ENCODE measurements around the gene RAP1GAP2.

RAP1GAP2 gene

GRCh38 chr17:2786176-2786881 lies 9.9 kb upstream of the RAP1GAP2 start:
- DNase-seq (ENCODE audit: low spot score): peak; percentile 71

GRCh38 chr17:2789700-2790099 lies 6.5 kb upstream of the RAP1GAP2 start:
- DNase-seq (ENCODE audit: low spot score): no peak

- DNase-seq (ENCODE audit: low spot score): no peak
Observed at GRCh38 chr17:2792366-2793169, 3.7 kb upstream of the RAP1GAP2 start.

GRCh38 chr17:2794111-2794803 lies 2.0 kb upstream of the RAP1GAP2 start:
- no peak for DNase-seq (ENCODE audit: low spot score)

GRCh38 chr17:2795441-2796163 lies 636 bp upstream of the RAP1GAP2 start:
- DNase-seq (ENCODE audit: low spot score): no peak

GRCh38 chr17:2797226-2797625 lies 988 bp downstream of the RAP1GAP2 start:
- no peak for DNase-seq (ENCODE audit: low spot score)

- DNase-seq (ENCODE audit: low spot score): no peak
Observed at GRCh38 chr17:2797637-2798036, 1.4 kb downstream of the RAP1GAP2 start.

GRCh38 chr17:2798188-2798587 lies 1.9 kb downstream of the RAP1GAP2 start:
- DNase-seq (ENCODE audit: low spot score): no peak

GRCh38 chr17:2798678-2799077 lies 2.4 kb downstream of the RAP1GAP2 start:
- no peak for DNase-seq (ENCODE audit: low spot score)

- DNase-seq (ENCODE audit: low spot score): no peak
Observed at GRCh38 chr17:2799653-2800052, 3.4 kb downstream of the RAP1GAP2 start.

- no peak for DNase-seq (ENCODE audit: low spot score)
Observed at GRCh38 chr17:2800367-2800766, 4.1 kb downstream of the RAP1GAP2 start.

- DNase-seq (ENCODE audit: low spot score): no peak
Observed at GRCh38 chr17:2801841-2802240, 5.6 kb downstream of the RAP1GAP2 start.

GRCh38 chr17:2802574-2802973 lies 6.3 kb downstream of the RAP1GAP2 start:
- no peak for DNase-seq (ENCODE audit: low spot score)

- no peak for DNase-seq (ENCODE audit: low spot score)
Observed at GRCh38 chr17:2803386-2803785, 7.1 kb downstream of the RAP1GAP2 start.

GRCh38 chr17:2803971-2804370 lies 7.7 kb downstream of the RAP1GAP2 start:
- DNase-seq (ENCODE audit: low spot score): no peak

- no peak for DNase-seq (ENCODE audit: low spot score)
Observed at GRCh38 chr17:2804912-2805311, 8.7 kb downstream of the RAP1GAP2 start.

GRCh38 chr17:2805961-2806360 lies 9.7 kb downstream of the RAP1GAP2 start:
- no peak for DNase-seq (ENCODE audit: low spot score)

- DNase-seq (ENCODE audit: low spot score): no peak
Observed at GRCh38 chr17:2808367-2809335, 12.4 kb downstream of the RAP1GAP2 start.

- DNase-seq (ENCODE audit: low spot score): no peak
Observed at GRCh38 chr17:2809337-2809736, 13.1 kb downstream of the RAP1GAP2 start.

- DNase-seq (ENCODE audit: low spot score): no peak
Observed at GRCh38 chr17:2814049-2814448, 17.8 kb downstream of the RAP1GAP2 start.

Data from RKO (cell line).